ENCODE data around the gene TMEM145.

TMEM145 gene

GRCh38 chr19:42357290-42357689 lies 44.2 kb downstream of the TMEM145 start:
- no peak for DNase-seq

- DNase-seq = no peak
Observed at GRCh38 chr19:42360787-42361544, 47.9 kb downstream of the TMEM145 start.

GRCh38 chr19:42361545-42361910 lies 48.4 kb downstream of the TMEM145 start:
- DNase-seq = no peak

GRCh38 chr19:42362342-42362741 lies 49.2 kb downstream of the TMEM145 start:
- DNase-seq = no peak

- DNase-seq = no peak
Observed at GRCh38 chr19:42362891-42363440, 49.9 kb downstream of the TMEM145 start.

GRCh38 chr19:42363614-42364346 lies 50.7 kb downstream of the TMEM145 start:
- peak in 1 of 56 donors; percentile 7 for DNase-seq

GRCh38 chr19:42366673-42367072 lies 53.6 kb downstream of the TMEM145 start:
- no peak for DNase-seq

- no peak for DNase-seq
Observed at GRCh38 chr19:42367929-42368328, 54.8 kb downstream of the TMEM145 start.

GRCh38 chr19:42368360-42368759 lies 55.3 kb downstream of the TMEM145 start:
- no peak for DNase-seq

GRCh38 chr19:42368765-42369164 lies 55.7 kb downstream of the TMEM145 start:
- DNase-seq = no peak

GRCh38 chr19:42369433-42370067 lies 56.4 kb downstream of the TMEM145 start:
- no peak for DNase-seq

GRCh38 chr19:42370068-42370520 lies 57.0 kb downstream of the TMEM145 start:
- no peak for DNase-seq

GRCh38 chr19:42370626-42371175 lies 57.6 kb downstream of the TMEM145 start:
- DNase-seq = no peak

Data from nucleus accumbens (tissue), 56 donors.